ENCODE data around the gene MMP2. TPM values are rescaled to one million over a fixed set of nuclear protein-coding genes. Genes with fewer than 3 reads are reported as not detected.
A peak's percentile ranks its signal among the peaks of the same experiment; 100 is the strongest.

MMP2 gene
- total RNA-seq (100 to 1,000 TPM in 4 of 5 donors, 10 to 100 TPM in 1; 67.9 to 206 (median 142) TPM), polyA plus RNA-seq (10 to 100 TPM; 17.7 to 67.9 (median 39.6) TPM)
- long read RNA-seq, donor 1, transcript MMP2-201 (13 exons, 3,741 nt), result major isoform, 18 of 58 reads
- long read RNA-seq, donor 1, partial matches to known transcripts, result 40 of 58 reads
- long read RNA-seq, donor 1, other reads (novel, unspliced or antisense), result 0 of 58 reads
- long read RNA-seq, donor 2, transcript MMP2-201 (13 exons, 3,741 nt), result major isoform, 46 of 46 reads
- long read RNA-seq, donor 2, partial matches to known transcripts, result 0 of 46 reads
- long read RNA-seq, donor 2, other reads (novel, unspliced or antisense), result 0 of 46 reads
- long read RNA-seq, donor 3, transcript MMP2-201 (13 exons, 3,741 nt), result major isoform, 28 of 28 reads
- long read RNA-seq, donor 3, partial matches to known transcripts, result 0 of 28 reads
- long read RNA-seq, donor 3, other reads (novel, unspliced or antisense), result 0 of 28 reads
- long read RNA-seq, donor 4, partial matches to known transcripts, result 0 of 4 reads
- long read RNA-seq, donor 4, other reads (novel, unspliced or antisense), result 0 of 4 reads
- long read RNA-seq, donor 5, transcript MMP2-201 (13 exons, 3,741 nt), result major isoform, 111 of 205 reads
- long read RNA-seq, donor 5, partial matches to known transcripts, result 83 of 205 reads
- long read RNA-seq, donor 5, other reads (novel, unspliced or antisense), result 11 of 205 reads
- long read RNA-seq, donor 6, transcript MMP2-201 (13 exons, 3,741 nt), result major isoform, 103 of 160 reads
- long read RNA-seq, donor 6, partial matches to known transcripts, result 57 of 160 reads
- long read RNA-seq, donor 6, other reads (novel, unspliced or antisense), result 0 of 160 reads
- long read RNA-seq, donor 7, transcript MMP2-201 (13 exons, 3,741 nt), result major isoform, 79 of 197 reads
- long read RNA-seq, donor 7, partial matches to known transcripts, result 112 of 197 reads
- long read RNA-seq, donor 7, other reads (novel, unspliced or antisense), result 6 of 197 reads
- long read RNA-seq, donor 8, transcript MMP2-201 (13 exons, 3,741 nt), result major isoform, 39 of 71 reads
- long read RNA-seq, donor 8, partial matches to known transcripts, result 32 of 71 reads
- long read RNA-seq, donor 8, other reads (novel, unspliced or antisense), result 0 of 71 reads
- long read RNA-seq, donor 9, transcript MMP2-201 (13 exons, 3,741 nt), result major isoform, 23 of 158 reads
- long read RNA-seq, donor 9, partial matches to known transcripts, result 135 of 158 reads
- long read RNA-seq, donor 9, other reads (novel, unspliced or antisense), result 0 of 158 reads
- long read RNA-seq, donor 10, transcript MMP2-201 (13 exons, 3,741 nt), result major isoform, 7 of 7 reads
- long read RNA-seq, donor 10, partial matches to known transcripts, result 0 of 7 reads
- long read RNA-seq, donor 10, other reads (novel, unspliced or antisense), result 0 of 7 reads

DNA sequence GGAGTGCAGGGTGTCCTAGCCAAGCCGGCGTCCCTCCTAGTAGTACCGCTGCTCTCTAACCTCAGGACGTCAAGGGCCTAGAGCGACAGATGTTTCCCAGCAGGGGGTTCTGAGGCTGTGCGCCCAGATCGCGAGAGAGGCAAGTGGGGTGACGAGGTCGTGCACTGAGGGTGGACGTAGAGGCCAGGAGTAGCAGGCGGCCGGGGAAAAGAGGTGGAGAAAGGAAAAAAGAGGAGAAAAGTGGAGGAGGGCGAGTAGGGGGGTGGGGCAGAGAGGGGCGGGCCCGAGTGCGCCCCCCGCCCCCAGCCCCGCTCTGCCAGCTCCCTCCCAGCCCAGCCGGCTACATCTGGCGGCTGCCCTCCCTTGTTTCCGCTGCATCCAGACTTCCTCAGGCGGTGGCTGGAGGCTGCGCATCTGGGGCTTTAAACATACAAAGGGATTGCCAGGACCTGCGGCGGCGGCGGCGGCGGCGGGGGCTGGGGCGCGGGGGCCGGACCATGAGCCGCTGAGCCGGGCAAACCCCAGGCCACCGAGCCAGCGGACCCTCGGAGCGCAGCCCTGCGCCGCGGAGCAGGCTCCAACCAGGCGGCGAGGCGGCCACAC is at the start of gene MMP2:
TSS of gene MMP2 (plus strand) at position 372 of the 603 bp plus-strand sequence. CDS start 282 bp downstream, outside the sequence.
- Histone ChIP-seq H3K36me3 (peaks cover 0 to 7% (median 3%) of the 10 kb centered on the region in 4 donors), H3K27ac (peak within 1 kb of the TSS; percentile 62 to 86 (median 84)), H3K9me3 (no peaks in the 10 kb centered on the region), H3K4me1 (peaks cover 11 to 39% (median 19%) of the 10 kb centered on the region in 4 donors), H3K4me3 (peak within 1 kb of the TSS; percentile 48 to 58 (median 52)), H3K27me3 (peaks cover 3 to 40% (median 19%) of the 10 kb centered on the region in 3 donors)
- 1 to 7% (median 3%) methylated on average over 24 to 45 of the region's 46 CpGs for WGBS, 5 donors
- intact Hi-C loops (cut with DNase I; ENCODE audit: low total_unique reads), result no loop called here
- peak; percentile 43 to 91 for DNase-seq
- TF ChIP-seq CTCF (IDR thresholded peaks at IDR 0.05), result no peak
- TF ChIP-seq POLR2A (IDR thresholded peaks at IDR 0.05), result no peak
- no peak for TF ChIP-seq EP300 (IDR thresholded peaks at IDR 0.05)
- peak in 1 of 3 donors; percentile 5 for TF ChIP-seq POLR2AphosphoS5 (IDR thresholded peaks at IDR 0.05)

DNA sequence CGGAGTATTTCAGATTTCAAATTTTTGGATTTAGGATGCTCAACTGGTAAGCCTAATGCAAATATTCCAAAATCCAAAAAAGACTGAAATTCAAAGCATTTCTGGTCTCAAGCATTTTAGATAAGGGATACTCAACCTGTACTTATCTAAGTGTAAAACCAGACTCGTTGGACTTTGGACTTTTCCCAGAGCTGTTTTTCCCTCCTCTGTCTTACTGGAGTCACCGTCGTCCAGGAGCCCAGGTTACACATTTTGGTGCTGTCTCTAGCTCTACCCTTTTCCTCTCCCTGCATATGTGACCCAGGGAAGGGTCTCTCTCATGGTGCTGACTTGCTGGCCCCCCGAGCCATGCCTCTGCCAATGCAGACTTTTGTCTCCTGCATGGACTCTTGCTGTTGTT is 46.0 kb upstream of the MMP2 start:
- Histone ChIP-seq H3K4me1 (peaks cover 0 to 10% (median 0%) of the 10 kb centered on the region in 4 donors), H3K9me3 (no peaks in the 10 kb centered on the region), H3K36me3 (no peaks in the 10 kb centered on the region), H3K27me3 (peaks cover 0 to 6% (median 0%) of the 10 kb centered on the region in 3 donors), H3K27ac (no peak overlapping the region), H3K4me3 (no peak overlapping the region)
- peak in 1 of 2 donors; percentile 51 for DNase-seq
- WGBS, 5 donors, result 39 to 58% (median 51%) methylated on average over 5 of the region's 5 CpGs
- intact Hi-C loops (cut with DNase I; ENCODE audit: low total_unique reads), result no loop called here
- TF ChIP-seq POLR2A (IDR thresholded peaks at IDR 0.05) (no peak), POLR2AphosphoS5 (IDR thresholded peaks at IDR 0.05) (no peak), CTCF (IDR thresholded peaks at IDR 0.05) (no peak), EP300 (IDR thresholded peaks at IDR 0.05) (no peak)

DNA sequence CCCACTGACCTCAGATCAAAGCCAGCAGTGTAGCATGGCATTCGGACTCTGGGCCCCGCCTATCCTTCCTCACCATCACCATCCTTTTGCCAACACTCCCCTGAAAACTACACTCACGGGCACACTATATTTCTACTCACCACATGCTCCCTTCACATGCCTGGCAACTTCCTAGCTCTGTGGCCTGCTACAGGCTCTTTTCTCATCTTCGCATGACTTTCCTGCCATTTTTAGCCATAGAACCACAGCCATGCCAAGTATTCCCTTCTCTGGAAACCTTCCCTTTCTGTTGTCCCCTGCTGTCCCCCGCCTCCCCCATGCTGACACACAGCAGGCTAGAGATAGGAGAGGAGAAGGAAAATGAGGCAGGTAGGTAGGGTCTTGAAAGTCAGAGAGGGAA is 45.5 kb upstream of the MMP2 start:
- TF ChIP-seq EP300 (IDR thresholded peaks at IDR 0.05) (no peak), CTCF (IDR thresholded peaks at IDR 0.05) (no peak), POLR2AphosphoS5 (IDR thresholded peaks at IDR 0.05) (no peak), POLR2A (IDR thresholded peaks at IDR 0.05) (no peak)
- Histone ChIP-seq H3K36me3 (no peaks in the 10 kb centered on the region), H3K9me3 (no peaks in the 10 kb centered on the region), H3K4me1 (peaks cover 0 to 10% (median 0%) of the 10 kb centered on the region in 4 donors), H3K27me3 (peaks cover 0 to 6% (median 0%) of the 10 kb centered on the region in 3 donors), H3K4me3 (no peak overlapping the region), H3K27ac (no peak overlapping the region)
- whole genome bisulfite sequencing, 5 donors, result 79 to 88% (median 79%) methylated on average over 5 of the region's 5 CpGs
- no peak for DNase-seq
- intact Hi-C loops (cut with DNase I; ENCODE audit: low total_unique reads), result no loop called here
